MM.1S (cell line): ENCODE results near the gene CTSF.

Experiments
- DNase-seq: peaks from one replicate; pipeline ENCODE4 v3.0.0-alpha.2; 2015
- H2AFZ ChIP-seq: fragments of 300-600 bp; sonication (generic); 2 replicates; pipeline ENCODE4 v1.6.0; 2016; ENCODE audit warnings: antibody characterized with exemption, low read length
- H3F3A ChIP-seq: fragments of 300-600 bp; sonication (generic); 2 replicates; pipeline ENCODE4 v1.6.1; 2016; ENCODE audit warnings: mild to moderate bottlenecking, antibody characterized with exemption, low read length, moderate library complexity, mixed read lengths; ENCODE audit not compliant: insufficient read depth
- H3K27ac ChIP-seq: fragments of 300-600 bp; sonication (generic); 2 replicates; pipeline ENCODE4 v1.5.1; 2016; ENCODE audit warnings: mild to moderate bottlenecking, low read length
- H3K27me3 ChIP-seq: fragments of 300-600 bp; sonication (generic); replicated peaks from 2 replicates; pipeline ENCODE4 v1.6.0; 2016; ENCODE audit warnings: low read length; ENCODE audit not compliant: insufficient read depth
- H3K36me3 ChIP-seq: fragments of 300-600 bp; sonication (generic); replicated peaks from 2 replicates; pipeline ENCODE4 v1.6.1; 2016; ENCODE audit warnings: mild to moderate bottlenecking, low read length, mixed read lengths; ENCODE audit not compliant: insufficient read depth
- H3K4me1 ChIP-seq: fragments of 300-600 bp; sonication (generic); 2 replicates; pipeline ENCODE4 v1.6.1; 2016; ENCODE audit warnings: low read length, mixed read lengths
- H3K4me2 ChIP-seq: fragments of 300-600 bp; sonication (generic); 2 replicates; pipeline ENCODE4 v1.6.0; 2016; ENCODE audit warnings: low read depth, low read length
- H3K4me3 ChIP-seq: fragments of 300-600 bp; sonication (generic); 2 replicates; pipeline ENCODE4 v1.5.1; 2016; ENCODE audit warnings: low read length, mixed read lengths
- H3K79me2 ChIP-seq: fragments of 300-600 bp; sonication (generic); 2 replicates; pipeline ENCODE4 v1.6.1; 2016; ENCODE audit warnings: mixed run types, low read length, mixed read lengths
- H3K9ac ChIP-seq: fragments of 300-600 bp; sonication (generic); 2 replicates; pipeline ENCODE4 v1.6.1; 2016; ENCODE audit warnings: low read length, mixed read lengths
- H3K9me2 ChIP-seq: fragments of 300-600 bp; sonication (generic); replicated peaks from 2 replicates; pipeline ENCODE4 v1.6.1; 2016; ENCODE audit warnings: mild to moderate bottlenecking, low read length, mixed read lengths; ENCODE audit not compliant: insufficient read depth
- H3K9me3 ChIP-seq: fragments of 300-600 bp; sonication (generic); replicated peaks from 2 replicates; pipeline ENCODE4 v1.6.1; 2016; ENCODE audit warnings: mild to moderate bottlenecking, low read length, mixed read lengths; ENCODE audit not compliant: insufficient read depth
- H4K20me1 ChIP-seq: fragments of 300-600 bp; sonication (generic); 2 replicates; pipeline ENCODE4 v1.6.1; 2016; ENCODE audit warnings: mild to moderate bottlenecking, low read length, moderate library complexity, mixed read lengths; ENCODE audit not compliant: insufficient read depth
- CTCF ChIP-seq: fragments of 300-600 bp; sonication (generic); IDR thresholded peaks from 2 replicates; pipeline ENCODE4 v1.5.1; 2016; ENCODE audit warnings: antibody characterized with exemption, low read length, mixed read lengths
- EZH2 ChIP-seq: fragments of 300-600 bp; sonication (generic); optimal IDR thresholded peaks from 2 replicates; pipeline ENCODE3; 2017; ENCODE audit warnings: low read depth, mild to moderate bottlenecking, antibody characterized with exemption, low read length, mixed read lengths
- EZH2phosphoT487 ChIP-seq: fragments of 300-600 bp; sonication (generic); IDR thresholded peaks from 2 replicates; pipeline ENCODE4 v1.6.1; 2018; ENCODE audit warnings: antibody characterized with exemption, low read length

Gene CTSF

GRCh38 chr11:66568124-66568916 is at the start of gene CTSF:
TSS of gene CTSF (minus strand) at chr11:66568606. CDS start at chr11:66568486, 120 bp downstream.
- H3F3A ChIP-seq: no peaks in the 10 kb centered on the region
- H3K4me1 ChIP-seq: no peaks in the 10 kb centered on the region
- no peaks in the 10 kb centered on the region for H3K9me2 ChIP-seq
- H3K9ac ChIP-seq: no peak within 1 kb of the TSS
- DNase-seq: peak; percentile 73
- H3K36me3 ChIP-seq: no peaks in the 10 kb centered on the region
- H2AFZ ChIP-seq: peak within 1 kb of the TSS; percentile 62
- no peak within 1 kb of the TSS for H3K27ac ChIP-seq
- H3K79me2 ChIP-seq: no peaks in the 10 kb centered on the region
- no peaks in the 10 kb centered on the region for H4K20me1 ChIP-seq
- peak within 1 kb of the TSS; percentile 72 for H3K4me2 ChIP-seq
- no peaks in the 10 kb centered on the region for H3K9me3 ChIP-seq
- peaks cover 62% of the 10 kb centered on the region for H3K27me3 ChIP-seq
- TF ChIP-seq EZH2phosphoT487 (no peak), EZH2 (no peak), CTCF (no peak)
- H3K4me3 ChIP-seq: peak within 1 kb of the TSS; percentile 55; the same call in 1 of the 2 replicates

- no peaks in the 10 kb centered on the region for H3K9me3 ChIP-seq
- peaks cover 11% of the 10 kb centered on the region; the same call in 1 of the 2 replicates for H3K4me1 ChIP-seq
- H4K20me1 ChIP-seq: peaks cover 52% of the 10 kb centered on the region
- TF ChIP-seq CTCF (no peak), EZH2 (no peak), EZH2phosphoT487 (no peak)
- H2AFZ ChIP-seq: no peak overlapping the region
- peak overlapping the region; percentile 99 for H3K9ac ChIP-seq
- H3F3A ChIP-seq: peaks cover 20% of the 10 kb centered on the region
- H3K79me2 ChIP-seq: peaks cover 71% of the 10 kb centered on the region
- H3K27me3 ChIP-seq: no peaks in the 10 kb centered on the region
- H3K27ac ChIP-seq: peak overlapping the region; percentile 80
- peaks cover 7% of the 10 kb centered on the region; the same call in 1 of the 2 replicates for H3K36me3 ChIP-seq
- H3K4me2 ChIP-seq: peak overlapping the region; percentile 97
- peak; percentile 18 for DNase-seq
- peak overlapping the region; percentile 100 for H3K4me3 ChIP-seq
- H3K9me2 ChIP-seq: no peaks in the 10 kb centered on the region
These were observed 48.9 kb upstream of the CTSF start for GRCh38 chr11:66617155-66617834.

- Histone ChIP-seq H3K9ac (peak within 1 kb of the TSS; percentile 99), H3K27me3 (no peaks in the 10 kb centered on the region), H4K20me1 (peaks cover 45% of the 10 kb centered on the region), H3K36me3 (peaks cover 7% of the 10 kb centered on the region; the same call in 1 of the 2 replicates), H3K4me3 (peak within 1 kb of the TSS; percentile 100), H2AFZ (peak within 1 kb of the TSS; percentile 80), H3K9me3 (no peaks in the 10 kb centered on the region), H3K27ac (peak within 1 kb of the TSS; percentile 80), H3K4me2 (peak within 1 kb of the TSS; percentile 97), H3K9me2 (no peaks in the 10 kb centered on the region), H3F3A (peaks cover 20% of the 10 kb centered on the region), H3K4me1 (peaks cover 11% of the 10 kb centered on the region; the same call in 1 of the 2 replicates), H3K79me2 (peaks cover 63% of the 10 kb centered on the region)
- DNase-seq: peak; percentile 99
- no peak for TF ChIP-seq EZH2
- no peak for TF ChIP-seq EZH2phosphoT487
- no peak for TF ChIP-seq CTCF
These were observed 48.2 kb upstream of the CTSF start, which contains the start of gene RBM14 for GRCh38 chr11:66616379-66617154. TSS of gene RBM14 (plus strand) at chr11:66616630. CDS start at chr11:66616721, 91 bp downstream.
